IPS-NIHi7 (cell line): ENCODE measurements around the gene HORMAD2.
A peak's percentile ranks its signal among the peaks of the same experiment; 100 is the strongest.
"Not testable (repeated sequence)": the region's sequence is repeated elsewhere in the genome, so short reads cannot be mapped to it uniquely, and the experiment has no call there.

Source experiments
- DNase-seq: peaks from one replicate; pipeline ENCODE4 v3.0.0; 2012; ENCODE audit warnings: mixed read lengths; ENCODE audit errors: extremely low spot score

Gene HORMAD2

DNA sequence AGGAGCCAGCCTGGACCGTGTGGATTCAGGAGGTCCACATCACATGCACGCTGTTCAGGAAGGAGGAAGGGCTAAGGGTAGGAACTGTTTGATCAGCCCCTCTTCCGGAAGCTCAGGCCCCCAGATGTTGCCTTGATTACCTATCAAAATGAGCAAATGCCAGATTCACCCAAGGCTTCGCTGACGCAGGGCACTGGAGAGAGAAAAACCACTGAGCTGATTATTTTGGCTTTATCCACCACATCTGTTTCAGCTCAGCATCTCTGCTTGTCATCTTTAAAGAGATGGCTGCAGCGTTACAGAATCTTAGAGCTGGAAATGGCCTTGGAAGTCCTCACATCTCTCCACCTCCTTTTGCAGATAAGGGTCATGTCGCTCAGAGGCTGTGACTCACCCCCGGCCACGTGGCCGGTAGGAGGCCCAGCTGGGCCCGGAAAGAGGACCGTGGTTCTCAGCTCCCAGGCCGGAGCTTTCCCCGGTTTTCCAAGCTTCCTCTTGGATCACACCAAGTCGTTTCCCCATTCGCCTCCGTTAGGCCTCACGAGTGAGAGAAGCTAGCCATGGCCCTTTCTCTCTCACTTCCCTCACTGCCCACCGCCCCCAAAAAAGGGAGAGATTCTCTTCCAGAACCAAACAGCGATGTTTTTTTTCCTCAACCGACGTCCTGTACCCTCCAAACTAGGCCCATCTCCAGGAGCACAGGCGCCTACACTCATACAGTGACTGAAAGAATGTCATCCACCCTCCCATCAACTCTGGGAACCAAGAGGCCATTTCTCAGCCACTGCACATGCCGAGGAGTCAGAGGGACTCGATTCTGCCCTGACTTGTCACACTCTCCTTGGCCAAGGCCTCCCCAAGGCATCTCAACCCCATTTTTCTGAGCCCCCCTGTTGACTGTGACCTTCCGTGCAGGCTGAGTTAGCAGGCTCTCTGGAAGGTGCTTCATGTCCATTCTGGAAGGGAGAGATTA is 128.7 kb downstream of the HORMAD2 start:
- DNase-seq = peak; percentile 56

DNA sequence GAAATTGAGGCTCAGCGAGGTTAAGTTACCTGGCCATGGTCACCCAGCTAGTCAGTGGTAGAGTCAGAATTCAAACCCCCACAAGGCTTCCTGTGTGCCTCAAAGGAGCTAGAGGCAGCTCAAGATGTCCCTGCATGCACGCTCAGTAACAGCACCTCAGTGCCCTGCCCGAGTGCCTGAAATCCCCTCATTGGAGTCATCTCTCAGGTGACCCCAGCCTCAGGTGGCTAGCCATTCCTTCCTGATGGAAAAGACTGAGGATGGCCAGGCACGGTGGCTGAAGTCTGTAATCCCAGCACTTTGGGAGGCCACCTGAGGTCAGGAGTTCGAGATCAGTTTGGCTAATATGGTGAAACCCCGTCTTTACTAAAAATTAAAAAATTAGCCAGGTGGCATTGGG is 129.4 kb downstream of the HORMAD2 start:
- DNase-seq = no peak

DNA sequence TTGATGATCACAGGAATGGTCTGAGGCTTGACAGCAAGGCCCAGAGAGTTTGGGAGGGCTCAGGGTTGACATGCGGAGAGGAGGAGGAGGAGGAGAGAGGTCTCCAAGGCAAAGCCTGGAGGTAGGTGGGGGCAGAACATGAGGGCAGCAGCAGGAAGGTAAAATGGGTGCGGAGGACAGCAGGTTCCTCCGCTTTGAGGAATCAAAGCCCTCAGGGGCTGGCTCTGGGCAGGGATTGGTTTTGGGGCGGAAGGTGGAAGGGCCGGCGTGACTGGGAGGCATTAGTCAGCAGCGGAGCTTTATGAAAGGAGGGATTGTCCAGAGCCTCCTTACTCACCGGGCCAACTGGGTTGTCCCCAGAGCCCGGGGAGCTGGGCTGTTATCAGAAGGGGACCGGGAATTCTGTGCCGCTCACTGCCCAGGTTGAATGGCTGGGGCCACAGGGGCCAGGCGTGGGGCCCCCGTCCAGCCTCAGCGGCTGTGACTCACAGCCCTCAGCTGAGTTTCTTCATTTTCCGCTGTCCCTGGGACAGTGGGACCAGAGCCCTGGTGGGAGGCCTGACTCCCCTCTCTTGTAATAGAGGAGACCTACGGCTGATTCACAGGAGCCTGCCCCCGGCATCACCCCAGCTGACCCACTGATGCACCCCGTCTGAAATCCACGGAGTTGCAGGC is 130.1 kb downstream of the HORMAD2 start:
- DNase-seq = no peak

DNA sequence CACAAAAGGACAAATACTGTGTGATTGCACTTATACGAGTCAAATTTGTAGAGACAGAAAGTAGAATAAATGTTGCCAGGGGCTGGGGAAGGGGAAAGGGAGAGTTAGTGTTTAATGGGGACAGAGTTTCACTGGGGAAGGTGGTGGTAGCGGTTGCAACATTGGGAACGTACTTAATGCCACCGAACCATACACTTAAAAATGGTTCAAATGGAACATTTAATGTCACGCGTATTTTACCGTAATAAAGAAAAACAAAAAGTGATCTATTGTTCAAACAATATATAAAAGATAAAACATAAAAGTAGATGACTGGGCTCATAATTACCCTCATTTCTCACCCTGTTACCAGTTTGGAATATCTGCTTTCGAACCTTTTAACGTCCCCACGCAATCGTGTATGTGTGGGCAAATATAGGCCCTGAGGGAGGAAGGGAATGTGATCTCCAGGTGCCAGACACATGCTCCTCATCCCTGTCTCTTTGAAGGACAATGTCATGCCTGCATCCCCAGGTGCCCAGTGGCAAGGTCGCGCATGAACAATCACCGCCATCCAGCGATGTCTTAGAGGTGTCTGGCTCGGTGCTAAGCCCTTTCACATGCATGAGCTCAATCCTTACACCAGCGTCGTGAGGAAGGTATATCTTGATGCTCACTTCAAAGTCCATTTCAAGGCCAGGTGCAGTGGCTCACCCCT is 131.0 kb downstream of the HORMAD2 start:
- no peak for DNase-seq

DNA sequence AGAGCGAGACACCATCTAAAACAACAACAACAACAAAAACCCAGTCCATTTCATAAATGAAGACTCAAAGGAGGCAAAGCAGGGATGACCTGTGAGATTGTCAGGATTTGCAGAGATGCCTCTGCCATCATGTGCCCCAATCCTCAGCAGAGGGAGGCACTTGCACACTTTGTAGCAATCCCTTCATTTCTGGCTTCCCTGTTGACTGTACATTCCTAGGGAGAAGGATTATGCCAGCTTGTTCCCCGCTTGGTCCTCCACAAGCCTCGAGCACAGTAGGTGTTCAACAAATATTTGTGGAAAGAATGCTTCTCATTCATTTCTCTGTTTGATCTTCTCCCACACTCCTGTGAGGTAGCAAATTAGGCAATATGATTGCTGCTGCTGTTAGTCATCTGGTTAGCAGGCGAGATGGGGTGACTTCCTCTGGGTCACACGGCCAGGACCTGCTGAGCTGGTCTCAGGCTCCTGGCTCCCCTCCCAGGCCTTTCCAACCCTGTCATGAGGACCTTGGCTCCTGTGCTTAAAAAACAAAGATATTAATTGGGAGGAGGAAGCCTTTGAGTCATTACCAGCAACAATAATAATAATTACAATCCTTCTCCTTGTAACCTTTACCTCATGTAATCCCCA is 132.2 kb downstream of the HORMAD2 start:
- no peak for DNase-seq

DNA sequence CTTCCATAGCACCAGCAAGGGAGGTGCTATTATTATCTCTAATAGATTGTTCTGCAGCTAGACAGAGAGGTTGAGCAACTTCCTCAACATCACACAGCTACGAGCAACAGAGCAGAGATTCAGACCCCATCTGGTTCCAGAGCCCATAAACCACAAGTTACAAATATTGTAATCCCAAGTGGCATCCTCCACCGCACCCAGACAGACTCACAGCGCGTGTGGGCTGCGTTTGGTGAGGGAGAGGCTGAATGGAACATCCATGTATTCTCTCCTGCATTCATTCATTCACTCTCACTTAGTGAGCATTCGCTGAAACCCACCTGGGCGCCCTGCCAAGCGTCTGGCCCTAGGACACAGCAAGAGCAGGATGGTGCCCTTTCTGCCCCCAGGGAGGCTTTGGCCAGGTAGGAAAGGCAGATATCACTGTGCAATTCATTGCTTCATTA is 132.8 kb downstream of the HORMAD2 start:
- no peak for DNase-seq

DNA sequence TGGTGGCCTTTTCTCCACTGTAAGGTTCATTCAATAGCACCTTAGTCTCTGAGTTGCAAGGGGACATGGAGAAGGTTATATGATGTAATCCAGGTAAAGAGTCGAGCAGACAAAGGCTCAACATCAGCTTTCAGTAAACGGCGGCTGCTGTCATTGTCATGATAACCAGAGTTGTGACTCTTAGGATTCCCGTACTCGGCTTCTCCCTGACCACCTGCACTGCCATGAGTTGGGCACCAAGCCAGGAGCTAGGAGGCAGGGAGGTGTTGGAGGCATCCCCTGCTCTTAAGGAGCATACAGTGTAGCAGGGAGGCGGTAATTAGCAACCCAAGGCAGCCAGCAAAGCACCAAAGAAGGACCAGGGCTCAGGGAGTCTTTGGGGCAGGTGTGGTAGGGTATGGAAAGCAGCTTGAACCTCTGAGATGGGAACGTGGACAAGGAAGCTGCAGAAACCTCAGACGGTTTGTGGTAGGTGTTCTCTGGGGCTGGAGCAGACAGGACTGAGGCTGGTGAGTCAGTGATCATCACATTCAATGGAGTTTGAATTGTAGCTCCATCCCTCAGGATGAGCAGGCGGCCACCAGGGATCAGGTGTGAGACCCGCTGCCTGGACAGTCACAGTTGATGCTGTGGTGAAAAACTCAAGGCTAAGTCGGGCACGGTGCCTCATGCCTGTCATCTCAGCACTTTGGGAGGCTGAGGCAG is 134.6 kb downstream of the HORMAD2 start:
- no peak for DNase-seq

DNA sequence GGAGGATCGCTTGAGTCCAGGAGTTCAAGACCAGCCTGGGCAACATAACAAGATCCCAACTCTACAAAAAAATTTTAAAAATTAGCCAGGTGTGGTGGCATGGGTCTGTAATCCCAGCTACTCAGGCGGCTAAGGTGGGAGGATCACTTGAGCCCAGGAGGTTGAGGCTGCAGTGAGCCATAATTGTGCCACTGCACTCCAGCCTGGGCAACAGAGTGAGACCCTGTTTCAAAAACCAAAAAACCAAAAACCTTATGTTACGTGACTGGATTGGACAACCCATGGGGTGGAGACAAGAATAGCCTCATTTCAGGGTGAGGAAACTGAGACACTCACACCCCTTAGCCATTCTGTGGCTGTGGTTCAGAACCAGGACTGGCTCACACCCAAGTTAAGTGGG is 136.0 kb downstream of the HORMAD2 start:
- DNase-seq = not testable (repeated sequence)

DNA sequence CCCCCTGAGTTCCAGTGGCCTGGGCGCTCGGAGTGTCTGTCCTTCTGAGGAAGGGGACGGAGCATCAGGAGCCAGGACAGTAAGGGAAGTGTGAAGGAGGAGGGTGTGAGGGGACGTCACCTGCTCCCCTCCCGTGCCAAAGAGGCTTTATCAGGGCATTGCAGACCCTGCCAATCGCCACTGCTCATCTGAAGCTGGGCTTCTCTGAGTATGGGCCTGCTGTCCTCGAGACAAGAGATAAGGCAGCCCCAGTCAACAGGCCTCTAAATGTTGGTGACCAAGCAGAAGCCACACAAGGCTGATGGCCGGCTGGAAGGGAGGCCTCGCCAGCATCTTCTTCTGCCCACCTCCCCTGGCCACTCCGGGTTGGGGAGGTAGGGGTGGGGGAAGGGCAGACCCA is 136.4 kb downstream of the HORMAD2 start:
- DNase-seq = no peak

DNA sequence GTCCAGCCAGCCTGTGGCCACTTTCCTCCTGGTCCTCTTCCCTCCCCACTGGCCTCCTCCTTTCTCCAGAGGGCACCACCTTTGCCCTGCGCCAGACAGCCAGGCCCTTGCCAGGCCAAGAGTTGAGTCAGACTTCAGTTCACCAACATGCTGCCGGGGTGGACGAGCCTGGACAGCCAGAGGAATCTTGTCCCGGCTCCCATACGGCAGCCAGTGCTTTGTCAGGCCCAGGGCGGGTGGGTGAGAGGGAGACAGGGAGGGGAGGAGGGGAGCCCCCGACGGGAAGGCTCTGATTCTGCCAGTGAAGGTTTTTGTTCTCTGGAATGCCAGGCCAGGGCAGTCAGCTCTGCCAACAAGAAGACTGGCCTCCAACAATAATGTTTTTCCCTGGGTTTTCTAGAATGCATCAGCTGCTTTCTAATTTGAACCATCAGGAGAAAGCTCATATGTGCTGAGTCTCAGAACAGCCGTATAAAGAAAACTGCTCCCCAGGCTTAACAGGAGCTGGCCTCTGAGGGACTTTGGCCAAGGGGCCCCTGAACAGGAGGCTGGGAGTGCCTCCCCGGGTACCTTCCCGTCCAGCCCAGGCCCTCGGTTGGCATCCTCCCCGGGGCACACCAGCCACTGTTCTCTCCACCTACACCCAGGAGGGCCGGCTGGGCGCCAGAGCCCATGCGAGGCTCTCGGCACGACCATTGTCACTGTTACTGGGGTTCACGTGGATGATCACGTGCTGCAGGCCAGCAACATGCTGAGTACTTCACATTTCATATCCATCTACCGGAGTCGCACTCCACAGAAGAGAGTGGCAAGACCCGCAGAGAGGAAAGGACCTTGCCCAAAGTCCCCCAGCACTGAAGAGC is 137.7 kb downstream of the HORMAD2 start:
- DNase-seq = no peak

DNA sequence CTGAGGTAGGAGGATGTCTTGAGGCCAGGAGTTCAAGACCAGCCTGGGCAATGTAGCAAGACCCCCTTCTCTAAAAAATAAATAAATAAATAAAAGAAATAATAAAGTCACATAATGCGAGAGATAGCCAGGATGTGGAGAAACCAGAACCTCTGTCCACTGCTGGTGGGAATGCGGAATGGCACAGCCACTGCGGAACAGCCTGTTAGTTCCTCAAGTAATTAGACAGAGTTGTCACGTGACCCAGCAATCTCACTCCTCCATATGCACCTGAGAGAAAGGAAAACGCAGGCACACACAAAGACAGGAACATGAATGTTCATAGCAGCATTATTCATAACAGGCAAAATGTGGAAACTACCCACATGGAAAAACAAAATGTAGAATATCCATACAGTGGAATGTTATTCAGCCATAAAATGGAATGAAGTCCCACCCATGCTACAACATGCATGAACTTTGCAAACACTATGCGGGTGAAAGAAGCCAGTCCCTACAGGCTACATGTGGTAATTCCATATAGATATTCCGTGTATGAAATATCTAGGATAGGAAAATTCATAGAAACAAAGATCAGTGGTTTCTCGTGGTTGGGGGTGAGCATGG is 138.9 kb downstream of the HORMAD2 start:
- DNase-seq = no peak

DNA sequence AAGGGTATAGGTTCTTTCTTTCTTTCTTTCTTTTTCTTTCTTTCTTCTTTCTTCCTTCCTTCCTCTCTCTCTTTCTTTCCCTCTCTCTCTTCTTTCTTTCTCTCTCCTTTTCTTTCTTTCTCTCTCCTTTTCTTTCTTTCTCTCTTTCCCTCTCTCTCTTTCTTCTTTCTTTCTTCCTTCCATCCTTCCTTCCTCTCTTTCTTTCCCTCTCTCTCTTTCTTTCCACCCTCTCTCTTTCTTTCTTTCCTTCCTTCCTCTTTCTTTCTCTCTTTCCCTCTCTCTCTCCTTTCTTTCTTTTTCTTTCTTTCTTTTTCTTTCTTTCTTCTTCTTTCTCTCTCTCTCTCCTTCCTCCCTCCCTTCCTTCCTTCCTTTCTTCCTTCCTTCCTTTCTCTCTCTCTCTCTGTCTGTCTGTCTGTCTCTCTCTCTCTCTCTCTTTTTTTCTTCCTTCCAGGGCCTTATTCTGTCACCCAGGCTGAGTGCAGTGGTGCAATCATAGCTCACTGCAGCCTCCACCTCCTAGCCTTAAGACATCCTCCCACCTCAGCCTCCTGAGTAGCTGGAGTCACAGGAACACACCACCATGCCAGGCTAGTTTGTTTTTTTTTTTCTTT is 139.5 kb downstream of the HORMAD2 start:
- no peak for DNase-seq

DNA sequence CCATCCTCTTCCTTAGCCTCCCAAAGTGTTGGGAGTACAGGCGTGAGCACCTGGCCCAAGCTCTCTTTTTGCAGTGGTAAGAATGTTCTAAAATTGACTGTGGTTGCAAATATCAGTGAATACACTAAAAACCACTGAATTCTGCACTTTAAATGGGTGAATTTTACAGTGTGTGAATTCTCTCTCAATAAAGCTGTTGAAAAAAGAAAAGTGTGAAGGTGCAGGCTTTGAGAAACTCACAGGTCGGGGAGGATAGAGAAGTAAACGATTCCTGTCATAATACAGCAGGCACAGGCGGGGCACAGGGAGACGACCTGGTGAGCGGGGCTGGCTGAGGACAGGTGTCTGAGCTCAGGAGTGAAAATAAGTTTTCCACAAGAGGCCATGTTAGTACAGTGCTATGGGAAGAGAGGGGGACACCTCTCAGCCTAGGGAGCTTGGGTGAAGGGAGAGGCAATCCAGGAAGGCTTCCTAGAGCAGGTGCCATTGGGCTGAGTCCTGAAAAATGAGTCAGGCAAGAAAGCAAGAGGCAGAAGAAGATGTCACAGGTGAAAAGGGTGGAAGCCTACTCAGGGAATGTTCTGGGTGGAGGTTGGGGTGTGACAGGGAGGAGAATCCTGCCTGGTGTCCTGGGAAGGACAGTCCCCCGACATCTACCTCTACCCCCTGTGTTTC is 140.2 kb downstream of the HORMAD2 start:
- DNase-seq = no peak

DNA sequence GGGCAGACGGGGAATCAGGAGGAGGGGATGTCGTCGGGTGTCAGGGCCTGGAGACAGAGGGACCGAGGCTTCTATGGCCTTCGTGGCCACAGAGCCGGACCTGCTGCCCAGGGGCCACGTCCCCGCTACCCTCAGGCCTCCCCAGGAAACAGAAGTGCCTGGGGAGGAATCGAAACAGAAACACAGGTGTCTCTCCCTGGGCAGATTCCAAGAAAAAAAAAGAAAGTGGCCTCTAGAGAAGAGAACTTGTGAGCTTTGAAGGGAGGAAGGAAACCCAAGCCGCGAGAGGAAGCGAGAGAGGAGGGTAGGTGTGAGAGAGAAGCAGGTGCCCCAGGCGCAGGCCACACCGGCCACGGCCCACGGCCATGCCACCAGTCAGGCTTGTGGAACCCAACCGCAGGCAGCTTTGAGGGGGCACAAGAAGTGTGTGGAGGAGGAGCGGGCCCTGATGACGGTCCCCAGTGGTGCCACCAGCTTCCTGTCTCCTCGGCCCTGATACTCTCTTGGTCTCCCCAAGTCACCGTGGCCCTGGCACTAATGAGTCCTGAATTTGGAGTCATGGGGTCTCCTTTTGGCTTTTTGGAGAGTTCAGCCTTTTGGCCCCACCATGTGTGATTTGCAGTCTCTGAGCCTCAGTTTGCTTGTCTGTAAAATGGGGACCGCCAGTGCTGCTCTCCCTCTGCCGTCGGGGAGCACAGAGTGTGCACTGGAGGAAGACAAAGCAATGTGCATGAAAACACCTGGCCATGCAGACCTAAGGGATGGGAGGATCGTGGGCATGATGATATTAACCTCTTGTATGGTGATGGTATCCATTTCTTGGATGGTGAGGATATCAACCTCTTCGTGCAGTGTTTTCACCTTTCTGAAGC is 141.1 kb downstream of the HORMAD2 start:
- DNase-seq = no peak

DNA sequence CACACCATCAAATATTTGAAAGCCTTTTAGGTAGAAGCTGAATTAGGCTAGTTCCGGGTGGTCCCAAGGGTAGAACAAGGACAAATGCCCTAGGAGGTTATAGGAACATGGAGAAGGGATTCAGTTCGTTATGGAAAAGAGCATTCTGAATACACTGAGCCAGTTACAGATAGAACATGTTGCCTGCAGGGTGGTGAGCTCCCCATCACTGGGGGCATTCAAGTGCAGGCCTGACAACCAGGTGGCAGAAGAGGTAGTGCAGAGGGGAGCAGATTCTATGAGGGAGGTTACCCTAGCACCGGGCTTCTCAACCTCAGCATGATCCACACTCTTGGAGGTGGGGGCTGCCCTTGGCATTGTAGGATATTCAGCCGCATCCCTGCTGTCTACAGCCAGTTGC is 142.1 kb downstream of the HORMAD2 start:
- no peak for DNase-seq

DNA sequence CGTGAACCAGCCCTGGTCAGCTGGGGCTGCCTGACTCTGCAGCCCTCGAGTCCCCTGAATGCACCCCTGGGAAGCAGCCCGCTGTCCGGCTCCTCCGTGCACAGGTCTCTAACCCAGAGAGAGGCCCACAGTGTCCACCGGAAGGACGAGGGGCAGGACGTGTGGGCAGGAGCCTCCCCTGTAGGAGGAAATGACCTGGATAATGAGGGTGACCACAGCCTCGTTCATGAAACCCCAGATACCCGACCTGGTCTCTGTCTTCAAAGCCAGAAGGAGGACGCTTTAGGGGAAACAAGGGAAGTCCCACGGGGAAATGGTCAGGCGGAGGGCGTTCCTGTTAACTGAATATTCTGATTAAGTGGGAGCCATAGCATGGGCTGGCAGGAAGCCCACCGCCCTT is 143.0 kb downstream of the HORMAD2 start:
- DNase-seq = no peak

DNA sequence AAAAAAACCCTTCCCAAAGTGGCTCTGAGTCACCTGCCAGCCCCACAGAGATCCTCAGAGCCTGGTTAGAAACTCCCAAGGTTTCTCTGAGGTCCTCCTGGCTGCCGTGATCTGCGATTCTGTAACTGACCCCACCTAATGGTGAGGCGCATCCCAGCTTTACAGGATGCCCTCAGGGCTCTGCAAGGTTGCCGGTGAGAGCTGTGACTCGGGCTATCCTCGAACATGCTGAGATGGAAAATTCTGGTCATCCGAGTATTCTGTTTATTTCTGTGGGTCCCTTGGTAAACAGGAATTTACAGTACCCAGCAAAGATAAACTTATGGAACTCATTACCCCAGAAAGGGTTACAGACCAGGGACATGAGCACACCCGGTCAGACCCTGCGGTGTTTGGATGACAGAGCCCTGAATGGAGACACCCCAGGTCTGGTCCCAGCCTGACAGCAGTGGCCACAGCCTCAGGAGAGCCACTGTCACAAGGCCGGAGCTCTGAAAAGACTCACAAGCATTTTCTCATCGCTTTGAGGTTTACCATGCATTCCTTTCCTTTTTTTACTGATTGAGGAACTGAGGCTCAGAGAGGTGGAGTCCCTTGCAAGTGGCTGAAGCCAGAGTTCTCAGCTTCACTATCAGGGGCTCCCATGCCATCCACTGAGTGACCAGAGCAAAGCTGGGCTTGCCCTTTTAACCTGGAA is 144.0 kb downstream of the HORMAD2 start:
- peak; percentile 62 for DNase-seq
